Effector memory CD8-positive, alpha-beta T cell (primary cell): Measurements from ENCODE around the gene SURF6.

Experiments used
- ATAC-seq: fragments of 150-1000 bp; cut with Tn5 transposase; replicated peaks from 2 replicates; pipeline ENCODE4 v1.10.0; 2021; ENCODE audit warnings: mild to moderate bottlenecking, moderate library complexity
- DNase-seq, 3 experiments: peaks; one replicate each; pipeline ENCODE4 v3.0.0; 2021
- H3K27ac Mint-ChIP-seq, 2 donors: one replicate each; pipeline ENCODE4 v1.8.0; 2022; ENCODE audit warnings: mild to moderate bottlenecking in 2 of 2, mixed read lengths in 2 of 2, moderate library complexity in 2 of 2
- H3K27me3 Mint-ChIP-seq, 2 donors: one replicate each; pipeline ENCODE4 v1.8.0; 2022; ENCODE audit warnings: mixed read lengths in 2 of 2
- H3K36me3 Mint-ChIP-seq: one replicate; pipeline ENCODE4 v1.8.0; 2022; ENCODE audit warnings: mild to moderate bottlenecking, moderate library complexity, mixed read lengths; ENCODE audit not compliant: insufficient read depth
- H3K4me1 Mint-ChIP-seq, 2 donors: one replicate each; pipeline ENCODE4 v1.8.0; 2022; ENCODE audit warnings: low read depth in 2 of 2, mixed read lengths in 2 of 2
- H3K4me3 Mint-ChIP-seq, 2 donors: one replicate each; pipeline ENCODE4 v1.8.0; 2022; ENCODE audit warnings: mild to moderate bottlenecking in 2 of 2, mixed read lengths in 2 of 2, moderate library complexity in 2 of 2
- H3K9me3 Mint-ChIP-seq, 2 donors: one replicate each; pipeline ENCODE4 v1.8.0; 2022; ENCODE audit warnings: mixed read lengths in 2 of 2

The SURF6 gene

DNA sequence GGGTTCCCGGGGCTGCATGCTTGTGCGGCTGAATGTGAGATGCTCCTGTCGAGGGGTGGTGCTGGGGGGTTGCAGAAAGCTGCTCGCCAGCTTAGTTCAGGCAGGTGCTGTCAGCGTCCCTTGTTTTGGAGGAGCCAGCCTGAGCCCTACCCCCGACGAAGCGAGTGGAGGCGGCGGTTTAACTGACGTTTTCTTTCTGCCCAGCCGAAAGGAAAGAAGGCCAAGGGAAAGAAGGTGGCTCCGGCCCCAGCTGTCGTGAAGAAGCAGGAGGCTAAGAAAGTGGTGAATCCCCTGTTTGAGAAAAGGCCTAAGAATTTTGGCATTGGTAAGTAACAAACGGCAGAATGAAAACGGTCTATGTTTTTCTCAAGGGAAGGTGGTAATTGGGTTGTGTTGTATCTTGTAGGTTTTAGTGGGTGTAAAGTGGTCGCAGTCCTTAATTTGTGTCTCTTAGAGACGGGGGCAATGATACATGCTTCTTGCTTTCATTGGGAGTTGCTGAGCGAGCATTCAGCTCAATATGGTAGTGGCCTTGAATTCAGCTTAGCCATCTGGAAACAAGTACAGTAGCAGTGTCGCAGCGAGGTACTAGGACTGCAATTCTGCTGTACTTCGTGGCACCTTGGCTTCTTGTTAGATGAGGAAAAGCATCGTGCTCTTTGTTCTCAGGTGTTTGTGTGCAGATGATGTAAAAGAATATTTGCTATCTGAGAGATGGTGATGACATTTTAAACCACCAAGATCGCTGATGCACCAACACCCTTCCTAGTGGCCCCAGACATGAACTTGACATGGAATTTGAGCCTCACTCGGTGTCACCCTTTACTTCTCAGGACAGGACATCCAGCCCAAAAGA, 13.0 kb upstream of the SURF6 start:
- Mint-ChIP-seq H3K27ac (peak overlapping the region; percentile 98 to 99), H3K9me3 (no peaks in the 10 kb centered on the region), H3K4me3 (peak overlapping the region; percentile 92 to 99), H3K36me3 (peaks cover 76% of the 10 kb centered on the region), H3K27me3 (no peaks in the 10 kb centered on the region), H3K4me1 (peaks cover 34 to 36% of the 10 kb centered on the region in 2 donors)
- ATAC-seq (no peak), DNase-seq (no peak)

DNA sequence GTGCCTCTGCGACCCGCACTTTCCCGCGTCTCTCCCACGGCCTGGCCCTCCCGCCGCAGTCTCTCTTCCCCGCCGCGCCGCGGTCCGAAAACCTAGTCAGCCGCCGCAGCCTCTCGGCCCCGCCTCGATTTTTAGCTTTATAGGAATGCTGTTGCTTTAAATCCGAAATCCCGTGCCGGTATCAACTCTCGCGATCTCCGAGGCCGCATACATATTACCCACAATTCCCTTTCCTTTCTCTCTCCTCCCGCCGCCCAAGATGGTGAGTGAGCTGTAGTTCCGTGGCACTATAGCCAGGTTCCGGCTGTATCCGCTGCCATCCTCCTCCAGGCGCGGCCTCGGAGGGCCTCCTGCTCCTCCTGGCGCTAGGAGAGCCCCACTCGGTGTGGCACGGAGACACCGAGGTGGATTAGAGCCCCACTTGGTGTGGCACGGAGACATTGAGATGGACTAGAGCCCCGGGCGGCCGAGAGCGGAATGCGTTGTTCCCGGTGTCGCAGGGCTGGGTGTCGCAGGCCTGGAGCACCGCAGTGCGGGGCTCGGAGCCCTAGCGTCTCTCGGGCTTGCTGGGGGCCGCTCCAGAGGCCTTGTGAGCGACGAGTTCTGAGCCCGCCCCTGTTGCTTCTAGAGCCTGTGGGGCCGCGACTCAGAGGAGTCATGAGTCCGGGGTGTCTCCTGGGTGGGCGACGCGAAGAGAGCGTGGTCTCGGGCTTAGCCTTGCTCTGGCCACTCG, 12.2 kb upstream of the SURF6 start, which contains the start of the genes MED22 and RPL7A:
Gene MED22 (minus strand): TSS at position 147 of the 733 bp plus-strand sequence. CDS start 1,469 bp downstream, outside the sequence.
Gene RPL7A (plus strand): TSS at position 234 of the 733 bp plus-strand sequence. CDS start 26 bp downstream, at position 260.
- peak; percentile 86 to 91 (median 88) for DNase-seq
- Mint-ChIP-seq H3K27me3 (no peaks in the 10 kb centered on the region), H3K27ac (peak within 1 kb of the TSS; percentile 98 to 99), H3K4me3 (peak within 1 kb of the TSS; percentile 92 to 99), H3K4me1 (peaks cover 31 to 34% of the 10 kb centered on the region in 2 donors), H3K36me3 (peaks cover 75% of the 10 kb centered on the region), H3K9me3 (no peaks in the 10 kb centered on the region)
- peak; percentile 89 for ATAC-seq

DNA sequence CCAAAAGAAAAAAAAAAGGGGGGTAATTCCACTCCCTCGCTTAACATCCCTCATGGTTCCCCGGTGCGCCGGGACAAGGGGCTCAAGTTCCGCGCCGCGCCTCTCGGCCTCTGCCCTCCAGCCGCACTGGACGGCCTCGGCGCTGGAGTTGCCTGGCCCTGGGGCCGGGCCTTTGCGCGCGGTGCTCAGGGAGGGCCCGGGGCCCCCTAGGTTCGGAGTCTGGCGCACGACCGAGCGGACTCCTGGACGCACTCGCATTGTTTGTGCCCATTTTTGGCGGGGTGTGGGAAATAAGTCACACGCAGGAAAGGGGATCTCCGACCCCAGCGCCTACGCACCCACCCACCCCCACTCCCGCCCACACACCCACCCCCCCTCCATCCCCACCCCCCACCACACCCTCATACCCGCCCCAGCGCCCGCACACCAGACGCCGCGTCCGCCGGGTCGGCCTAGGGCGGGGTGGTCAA, 11.6 kb upstream of the SURF6 start:
- Mint-ChIP-seq H3K27me3 (no peaks in the 10 kb centered on the region), H3K4me3 (peak overlapping the region; percentile 92 to 99), H3K4me1 (peaks cover 28 to 31% of the 10 kb centered on the region in 2 donors), H3K27ac (peak overlapping the region; percentile 98 to 99), H3K36me3 (peaks cover 71% of the 10 kb centered on the region), H3K9me3 (no peaks in the 10 kb centered on the region)
- peak; percentile 31 to 40 (median 32) for DNase-seq
- peak; percentile 53 for ATAC-seq

DNA sequence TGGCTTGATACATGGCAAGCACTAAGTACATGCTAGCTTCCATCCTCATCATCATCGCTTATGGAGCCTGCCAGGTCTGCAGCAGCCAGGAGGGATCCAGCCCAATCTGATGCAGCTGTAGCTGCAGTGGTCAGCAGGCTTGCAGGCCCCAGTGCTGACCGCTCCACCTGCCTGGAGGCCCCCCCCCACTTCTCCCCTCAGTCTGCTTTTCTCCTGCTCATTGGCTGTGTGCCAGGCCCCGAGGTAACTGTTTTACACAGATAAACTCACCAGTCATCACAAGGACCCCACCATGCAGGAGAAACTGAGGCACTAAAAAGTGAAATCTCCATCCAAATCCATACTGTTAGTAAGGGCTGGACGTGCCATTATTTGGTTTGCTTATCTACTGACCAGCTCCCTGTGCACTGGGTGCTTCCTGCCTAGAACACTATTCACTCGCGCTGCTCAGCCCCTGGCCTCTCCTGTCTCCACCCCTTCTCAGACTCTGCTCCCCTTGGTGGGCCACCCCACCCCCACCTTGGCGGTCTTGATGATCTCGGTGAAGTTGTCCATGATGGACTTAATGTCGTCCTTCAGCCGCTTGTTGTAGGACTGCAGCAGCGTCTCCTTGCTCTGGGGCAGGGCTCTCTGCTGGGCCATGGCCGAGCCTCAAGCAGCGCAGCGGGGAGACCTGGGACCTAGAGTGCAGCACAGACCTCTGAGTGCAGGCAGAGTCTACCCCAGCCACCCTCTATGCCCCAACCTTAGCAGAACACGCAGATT, 10.2 kb upstream of the SURF6 start:
- no peak for DNase-seq
- H3K9me3 Mint-ChIP-seq = no peaks in the 10 kb centered on the region
- peaks cover 65% of the 10 kb centered on the region for H3K36me3 Mint-ChIP-seq
- peak overlapping the region; percentile 71 to 91 for H3K27ac Mint-ChIP-seq
- peak overlapping the region; percentile 92 to 99 for H3K4me3 Mint-ChIP-seq
- peaks cover 28 to 36% of the 10 kb centered on the region in 2 donors for H3K4me1 Mint-ChIP-seq
- H3K27me3 Mint-ChIP-seq = no peaks in the 10 kb centered on the region
- ATAC-seq = no peak

DNA sequence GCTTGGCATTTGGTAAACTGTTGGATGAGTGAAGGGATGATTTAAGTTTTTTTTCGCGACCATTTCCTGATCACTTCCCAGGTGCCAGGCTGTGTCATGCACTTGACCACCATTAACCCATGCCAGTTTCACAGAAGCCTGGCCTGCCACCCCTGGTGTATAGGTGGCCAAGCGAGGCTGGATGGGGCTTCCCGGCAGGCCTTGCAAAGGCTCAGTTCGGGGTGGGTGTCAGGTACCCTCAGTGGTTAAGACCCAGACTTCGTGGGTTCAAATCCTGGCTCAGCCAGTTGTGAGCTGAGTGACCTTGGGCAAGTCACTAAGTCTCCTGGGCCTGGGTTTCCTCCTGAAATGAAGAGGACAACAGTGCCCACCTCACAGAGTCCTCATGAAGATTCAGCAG, 9.6 kb upstream of the SURF6 start:
- H3K4me3 Mint-ChIP-seq = no peak overlapping the region
- ATAC-seq = no peak
- DNase-seq = no peak
- H3K27me3 Mint-ChIP-seq = no peaks in the 10 kb centered on the region
- H3K4me1 Mint-ChIP-seq = peaks cover 30 to 42% of the 10 kb centered on the region in 2 donors
- H3K27ac Mint-ChIP-seq = no peak overlapping the region
- peaks cover 58% of the 10 kb centered on the region for H3K36me3 Mint-ChIP-seq
- no peaks in the 10 kb centered on the region for H3K9me3 Mint-ChIP-seq

DNA sequence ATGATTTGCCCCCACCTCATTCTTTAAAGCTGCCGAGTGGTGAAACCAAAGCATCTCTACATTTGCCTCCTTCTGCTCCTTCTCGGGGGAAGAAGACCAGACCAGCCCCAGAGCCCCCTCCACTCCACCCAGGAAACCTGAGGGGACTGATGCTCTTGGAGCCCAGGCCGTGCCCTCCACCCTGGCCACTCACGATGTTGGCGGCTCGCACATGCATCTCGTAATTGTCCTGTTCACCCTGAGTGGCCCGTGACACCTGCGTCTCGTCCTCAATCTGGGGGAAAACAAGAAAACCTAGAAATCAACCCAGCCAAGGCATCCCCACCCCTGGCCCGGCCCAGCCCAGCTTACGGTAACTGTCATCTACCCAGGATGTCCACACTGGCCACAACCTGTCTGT, 9.0 kb upstream of the SURF6 start:
- no peaks in the 10 kb centered on the region for H3K9me3 Mint-ChIP-seq
- H3K36me3 Mint-ChIP-seq = peaks cover 55% of the 10 kb centered on the region
- no peak for DNase-seq
- H3K27ac Mint-ChIP-seq = no peak overlapping the region
- ATAC-seq = no peak
- peaks cover 36 to 47% of the 10 kb centered on the region in 2 donors for H3K4me1 Mint-ChIP-seq
- no peaks in the 10 kb centered on the region for H3K27me3 Mint-ChIP-seq
- no peak overlapping the region for H3K4me3 Mint-ChIP-seq

DNA sequence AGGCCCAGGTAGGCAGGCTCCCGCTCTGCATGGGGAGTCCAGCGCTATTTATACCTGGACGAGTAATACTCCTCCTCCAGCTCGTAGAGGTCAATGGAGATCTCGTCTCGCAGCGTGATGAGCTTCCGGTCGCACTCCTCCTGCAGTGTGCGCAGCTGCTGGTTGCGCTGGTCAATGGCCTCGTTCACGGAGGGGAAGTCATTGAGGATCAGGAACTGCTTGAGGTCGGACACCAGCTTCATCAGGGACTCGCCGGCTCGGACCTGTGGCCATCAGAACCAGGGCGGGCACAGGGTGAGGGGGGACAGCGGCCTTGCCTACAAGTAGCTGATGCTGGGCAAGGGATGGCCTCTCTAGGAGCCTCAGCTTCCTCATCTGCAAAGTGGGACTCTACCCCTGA, 8.1 kb upstream of the SURF6 start:
- H3K27me3 Mint-ChIP-seq = no peaks in the 10 kb centered on the region
- peaks cover 46% of the 10 kb centered on the region for H3K36me3 Mint-ChIP-seq
- H3K27ac Mint-ChIP-seq = no peak overlapping the region

DNA sequence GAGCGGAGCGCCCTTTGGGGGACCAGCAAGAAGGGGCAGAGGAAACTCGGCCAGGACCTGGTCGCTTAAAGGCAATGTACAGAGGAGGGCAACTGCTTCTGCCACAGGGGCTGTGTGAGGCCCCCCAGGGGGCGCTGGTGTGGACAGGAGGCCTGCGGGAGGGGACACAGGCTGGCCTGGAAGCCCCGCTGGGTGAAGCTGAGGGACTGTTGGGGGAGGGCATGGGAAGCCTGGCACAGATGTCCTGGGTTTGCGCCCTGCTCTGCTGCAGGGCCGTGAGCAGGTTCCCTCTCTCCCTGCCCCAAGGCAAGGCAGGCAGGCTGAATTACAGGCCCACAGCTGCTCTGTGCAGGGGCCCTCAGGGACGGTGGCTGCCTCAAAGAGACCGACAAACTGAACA, 6.6 kb upstream of the SURF6 start:
- ATAC-seq (no peak), DNase-seq (no peak)
- Mint-ChIP-seq H3K27me3 (no peaks in the 10 kb centered on the region), H3K9me3 (no peaks in the 10 kb centered on the region), H3K27ac (no peak overlapping the region), H3K4me3 (no peak overlapping the region), H3K4me1 (peaks cover 27 to 31% of the 10 kb centered on the region in 2 donors), H3K36me3 (peaks cover 34% of the 10 kb centered on the region)

More for the DNA sequence above, 8.1 kb upstream of the SURF6 start:
- Mint-ChIP-seq H3K9me3 (no peaks in the 10 kb centered on the region), H3K4me1 (peaks cover 34 to 41% of the 10 kb centered on the region in 2 donors), H3K4me3 (no peak overlapping the region)
- DNase-seq (no peak), ATAC-seq (no peak)

DNA sequence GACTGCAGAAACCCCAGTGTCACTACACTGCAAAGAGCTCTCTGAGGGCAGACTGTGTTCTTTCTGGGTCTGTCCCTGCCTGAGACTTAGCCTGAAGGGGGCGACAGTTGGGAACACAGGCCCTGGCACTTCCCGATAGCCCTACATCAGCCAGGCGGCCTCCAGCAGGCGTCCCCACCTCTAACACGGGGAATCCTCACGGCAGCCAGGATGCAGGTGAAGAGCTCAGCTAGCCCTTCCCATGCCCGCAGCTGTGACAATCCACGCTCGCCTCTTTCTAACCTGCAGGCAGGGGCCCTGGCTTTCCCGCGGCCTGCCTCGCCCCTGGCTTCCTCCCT, 6.0 kb upstream of the SURF6 start:
- Mint-ChIP-seq H3K36me3 (peaks cover 33% of the 10 kb centered on the region), H3K27me3 (no peaks in the 10 kb centered on the region), H3K4me3 (peak overlapping the region in 1 of 2 donors; percentile 6), H3K9me3 (no peaks in the 10 kb centered on the region), H3K4me1 (peaks cover 25 to 28% of the 10 kb centered on the region in 2 donors), H3K27ac (peak overlapping the region; percentile 44 to 49)
- ATAC-seq = no peak
- DNase-seq = no peak

DNA sequence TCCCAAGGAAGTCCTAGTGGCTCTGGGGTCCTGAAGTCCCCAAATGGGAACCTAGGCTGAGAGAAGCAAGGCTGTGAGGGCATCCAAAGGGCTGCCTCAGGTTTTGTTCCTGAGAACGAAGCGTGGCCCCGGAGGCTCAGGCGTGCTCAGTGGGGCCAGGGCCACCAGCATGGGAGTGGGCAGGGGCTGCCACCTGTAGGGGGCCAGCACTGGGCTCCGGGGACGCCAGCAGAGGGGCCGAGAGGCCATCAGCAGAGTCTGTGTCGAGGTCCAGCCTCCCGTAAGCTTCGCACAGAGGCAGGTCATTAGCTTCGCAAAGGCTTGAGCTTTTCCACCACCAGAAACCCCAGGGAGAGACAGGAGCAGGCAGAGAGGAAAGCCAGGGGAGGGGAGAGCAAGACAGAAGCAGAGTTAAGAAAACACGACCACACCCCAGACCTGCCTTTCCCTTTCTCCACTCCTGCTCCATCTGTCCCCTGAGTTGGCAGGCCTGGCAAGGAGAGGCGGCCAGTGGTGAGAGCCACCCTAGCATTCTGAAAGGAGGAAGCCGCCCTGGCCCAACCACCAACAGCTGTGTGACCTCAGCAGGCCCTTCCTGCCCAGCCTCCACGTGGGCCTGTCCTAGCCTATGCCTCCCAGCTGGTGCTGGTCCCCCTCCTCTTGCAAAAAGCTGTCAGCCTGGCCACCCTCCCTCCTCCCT, 5.5 kb upstream of the SURF6 start:
- H3K27me3 Mint-ChIP-seq = no peaks in the 10 kb centered on the region
- H3K4me3 Mint-ChIP-seq = peak overlapping the region in 1 of 2 donors; percentile 6
- peak; percentile 29 for ATAC-seq
- no peak for DNase-seq
- H3K27ac Mint-ChIP-seq = peak overlapping the region; percentile 44 to 49
- H3K9me3 Mint-ChIP-seq = no peaks in the 10 kb centered on the region
- peaks cover 31% of the 10 kb centered on the region for H3K36me3 Mint-ChIP-seq
- peaks cover 20 to 27% of the 10 kb centered on the region in 2 donors for H3K4me1 Mint-ChIP-seq

DNA sequence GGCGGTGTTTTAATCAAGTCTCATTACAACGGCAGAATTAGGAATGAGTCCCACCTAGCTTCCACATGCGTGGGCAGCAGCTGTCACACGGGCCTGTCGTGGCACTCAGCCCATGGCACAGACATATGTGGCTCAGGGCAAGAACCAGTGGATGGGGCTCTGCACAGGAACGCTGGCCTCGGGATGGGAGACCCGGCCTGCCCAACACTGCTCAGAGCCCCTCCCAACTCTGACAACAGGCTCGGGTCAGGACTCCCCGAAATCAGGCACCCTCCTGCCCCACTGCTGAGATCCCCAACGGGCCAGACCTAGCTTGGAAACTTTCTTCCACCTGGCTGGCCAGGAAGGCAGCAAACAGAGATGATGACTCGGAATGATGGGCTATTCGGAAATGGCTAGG, 4.9 kb upstream of the SURF6 start:
- DNase-seq = no peak
- peak overlapping the region in 1 of 2 donors; percentile 22 for H3K27ac Mint-ChIP-seq
- H3K9me3 Mint-ChIP-seq = no peaks in the 10 kb centered on the region
- peaks cover 14 to 26% of the 10 kb centered on the region in 2 donors for H3K4me1 Mint-ChIP-seq
- no peak for ATAC-seq
- H3K27me3 Mint-ChIP-seq = no peaks in the 10 kb centered on the region
- H3K4me3 Mint-ChIP-seq = no peak overlapping the region
- H3K36me3 Mint-ChIP-seq = peaks cover 28% of the 10 kb centered on the region

DNA sequence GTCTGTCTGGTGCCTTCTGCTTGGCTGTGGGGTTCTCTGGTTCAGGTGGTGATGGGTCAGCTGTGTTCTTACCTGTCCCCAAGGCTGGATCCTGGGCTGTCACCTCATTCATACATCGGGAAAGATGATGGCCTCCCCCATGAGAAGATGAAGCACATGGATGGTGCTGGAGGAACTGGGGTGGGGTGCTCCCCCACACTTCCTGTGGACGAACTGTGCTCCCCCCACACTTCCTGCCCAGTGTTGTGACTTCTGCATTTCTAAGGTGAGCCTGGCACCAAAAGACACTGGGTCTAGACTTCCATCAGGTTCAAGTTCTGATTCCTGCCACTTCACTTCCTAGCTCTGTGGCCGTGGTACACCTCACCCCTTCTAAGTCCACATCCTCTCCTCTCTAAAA, 4.3 kb upstream of the SURF6 start:
- ATAC-seq (no peak), DNase-seq (no peak)
- Mint-ChIP-seq H3K36me3 (peaks cover 31% of the 10 kb centered on the region), H3K9me3 (no peaks in the 10 kb centered on the region), H3K4me1 (peaks cover 18 to 30% of the 10 kb centered on the region in 2 donors), H3K27ac (peak overlapping the region in 1 of 2 donors; percentile 22), H3K4me3 (peak overlapping the region in 1 of 2 donors; percentile 29), H3K27me3 (no peaks in the 10 kb centered on the region)
